Muscle layer of colon (tissue), 2 donors: ENCODE measurements around the gene MAP3K1.
A peak's percentile ranks its signal among the peaks of the same experiment; 100 is the strongest.

Experiments
- H3K27ac ChIP-seq: one replicate; pipeline ENCODE4 v1.7.0; 2013; ENCODE audit warnings: low read depth, mild to moderate bottlenecking, low read length, moderate library complexity
- H3K27me3 ChIP-seq, 2 donors: one replicate each; pipeline ENCODE4 v1.7.0; 2013; ENCODE audit warnings: low read length in 2 of 2, mild to moderate bottlenecking in 2 of 2; ENCODE audit not compliant: insufficient read depth in 2 of 2, control insufficient read depth in 1 of 2
- H3K36me3 ChIP-seq: one replicate; pipeline ENCODE4 v1.7.0; 2013; ENCODE audit warnings: mild to moderate bottlenecking, low read length; ENCODE audit not compliant: insufficient read depth
- H3K4me1 ChIP-seq: one replicate; pipeline ENCODE4 v1.7.0; 2013; ENCODE audit warnings: mild to moderate bottlenecking, low read length; ENCODE audit not compliant: insufficient read depth
- H3K4me3 ChIP-seq, 2 donors: one replicate each; pipeline ENCODE4 v1.7.0; 2013; ENCODE audit warnings: low read length in 2 of 2, low read depth in 1 of 2, mild to moderate bottlenecking in 1 of 2, moderate library complexity in 1 of 2
- H3K9ac ChIP-seq: one replicate; pipeline ENCODE4 v1.7.0; 2013; ENCODE audit warnings: low read length
- H3K9me3 ChIP-seq: one replicate; pipeline ENCODE4 v1.7.0; 2013; ENCODE audit warnings: mild to moderate bottlenecking, low read length
- donor health status: abdominal sarcoma.
- donor health status: Adenocarcinoma of cecum.

MAP3K1 gene

DNA sequence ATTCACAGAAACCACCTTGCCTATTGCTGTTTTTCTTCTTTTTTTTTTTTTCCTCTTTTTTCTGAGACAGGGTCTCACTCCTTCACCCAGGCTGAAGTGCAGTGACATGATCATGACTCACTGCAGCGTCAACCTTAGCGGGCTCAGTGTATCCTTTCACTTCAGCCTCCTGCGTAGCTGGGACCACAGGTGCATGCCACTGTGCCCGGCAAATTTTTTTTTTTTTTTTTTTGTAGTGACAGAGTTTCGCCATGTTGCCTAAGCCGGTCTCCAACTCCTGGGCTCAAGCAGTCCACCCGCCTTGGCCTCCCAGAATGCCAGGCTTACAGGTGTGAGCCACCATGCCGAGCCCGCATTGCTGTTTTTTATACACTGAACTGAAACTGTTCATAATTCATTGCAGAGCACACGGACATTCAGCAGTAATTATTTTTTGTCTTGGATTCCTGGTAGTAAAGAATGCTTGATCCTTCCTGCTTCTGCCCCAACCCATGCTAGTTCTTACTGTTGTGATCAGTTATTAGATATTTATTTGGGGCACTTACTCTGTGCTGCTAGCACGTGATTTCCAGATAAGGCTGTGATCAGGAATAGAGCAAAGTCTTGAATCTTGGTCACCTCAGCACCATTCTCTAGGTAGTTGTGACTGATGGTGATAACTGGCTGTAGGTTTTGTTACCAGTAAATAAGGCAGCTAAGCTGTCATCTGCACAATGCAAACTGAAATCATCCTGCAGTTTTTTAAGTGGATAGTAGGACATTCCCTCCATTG is 14.0 kb downstream of the MAP3K1 start:
- no peaks in the 10 kb centered on the region for H3K9me3 ChIP-seq
- H3K36me3 ChIP-seq, result no peaks in the 10 kb centered on the region
- no peak overlapping the region for H3K9ac ChIP-seq
- no peak overlapping the region for H3K4me3 ChIP-seq
- H3K27ac ChIP-seq, result no peak overlapping the region
- H3K4me1 ChIP-seq, result peaks cover 9% of the 10 kb centered on the region
- H3K27me3 ChIP-seq, result no peaks in the 10 kb centered on the region

DNA sequence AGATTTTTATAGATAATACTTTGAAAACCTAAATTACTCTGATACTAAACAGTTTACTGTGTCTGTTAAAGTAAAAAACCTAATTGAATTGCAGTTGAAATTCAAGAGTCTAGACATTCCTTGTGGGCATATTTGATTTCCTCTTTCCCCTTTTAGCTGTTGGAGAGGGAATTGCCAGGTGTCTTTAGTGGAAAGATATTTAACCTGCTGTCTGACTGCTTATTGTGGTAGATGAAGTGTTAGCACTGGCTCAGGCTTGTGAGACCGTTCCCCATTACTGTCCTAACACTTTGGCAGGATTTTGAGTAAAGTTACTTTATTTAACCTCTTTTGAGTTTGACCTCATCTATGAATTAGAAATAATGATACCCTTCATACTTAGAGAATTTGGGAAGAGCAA is 16.4 kb downstream of the MAP3K1 start:
- H3K9ac ChIP-seq, result no peak overlapping the region

DNA sequence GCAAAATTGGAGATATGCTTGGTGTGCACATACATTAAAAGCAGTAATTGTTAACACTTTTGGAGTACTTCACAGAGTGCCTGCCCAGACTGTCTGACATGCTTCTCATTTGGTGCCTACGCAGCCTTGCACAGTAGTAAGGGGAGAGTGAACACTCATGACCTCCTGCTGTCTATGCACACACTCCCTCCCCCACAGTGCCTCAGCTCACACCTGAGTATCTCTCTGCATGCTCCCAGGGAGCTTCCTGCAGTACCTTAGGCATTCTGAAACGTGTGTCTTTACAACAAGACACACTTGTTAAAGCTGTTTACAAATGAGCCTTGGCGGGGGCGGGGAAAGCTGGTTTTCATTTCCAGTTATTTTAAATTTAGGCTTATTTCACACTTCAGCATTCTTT is 18.0 kb downstream of the MAP3K1 start:
- Histone ChIP-seq H3K36me3 (no peaks in the 10 kb centered on the region), H3K27me3 (no peaks in the 10 kb centered on the region), H3K4me1 (peaks cover 15% of the 10 kb centered on the region), H3K9ac (no peak overlapping the region), H3K4me3 (no peak overlapping the region), H3K27ac (no peak overlapping the region), H3K9me3 (no peaks in the 10 kb centered on the region)

More for the DNA sequence above, 16.4 kb downstream of the MAP3K1 start:
- H3K4me1 ChIP-seq, result peaks cover 9% of the 10 kb centered on the region
- H3K36me3 ChIP-seq, result no peaks in the 10 kb centered on the region
- H3K4me3 ChIP-seq, result no peak overlapping the region
- no peak overlapping the region for H3K27ac ChIP-seq
- H3K9me3 ChIP-seq, result no peaks in the 10 kb centered on the region
- no peaks in the 10 kb centered on the region for H3K27me3 ChIP-seq

DNA sequence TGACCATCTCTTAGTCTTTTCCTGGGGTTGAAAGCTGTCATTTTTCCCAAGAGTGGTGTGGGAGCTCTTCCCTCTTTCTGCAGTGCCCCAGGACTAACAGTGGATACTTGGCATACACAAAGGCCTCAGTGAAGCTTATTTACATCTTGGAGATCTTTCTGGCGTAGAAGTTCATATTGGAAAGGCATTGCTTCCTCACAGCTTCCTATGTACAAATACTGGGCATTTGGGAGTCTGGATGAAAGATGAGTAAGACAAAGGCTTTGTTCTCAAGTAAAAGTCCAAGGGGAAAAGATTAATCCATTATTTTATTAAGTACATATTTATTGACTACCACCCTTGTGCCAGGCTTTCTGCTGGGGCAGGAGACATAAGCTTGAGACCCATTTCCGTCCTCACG is 22.0 kb downstream of the MAP3K1 start:
- no peaks in the 10 kb centered on the region for H3K9me3 ChIP-seq
- H3K4me1 ChIP-seq, result peaks cover 6% of the 10 kb centered on the region
- no peaks in the 10 kb centered on the region for H3K36me3 ChIP-seq
- H3K27me3 ChIP-seq, result no peaks in the 10 kb centered on the region
- H3K4me3 ChIP-seq, result no peak overlapping the region
- no peak overlapping the region for H3K9ac ChIP-seq
- no peak overlapping the region for H3K27ac ChIP-seq

DNA sequence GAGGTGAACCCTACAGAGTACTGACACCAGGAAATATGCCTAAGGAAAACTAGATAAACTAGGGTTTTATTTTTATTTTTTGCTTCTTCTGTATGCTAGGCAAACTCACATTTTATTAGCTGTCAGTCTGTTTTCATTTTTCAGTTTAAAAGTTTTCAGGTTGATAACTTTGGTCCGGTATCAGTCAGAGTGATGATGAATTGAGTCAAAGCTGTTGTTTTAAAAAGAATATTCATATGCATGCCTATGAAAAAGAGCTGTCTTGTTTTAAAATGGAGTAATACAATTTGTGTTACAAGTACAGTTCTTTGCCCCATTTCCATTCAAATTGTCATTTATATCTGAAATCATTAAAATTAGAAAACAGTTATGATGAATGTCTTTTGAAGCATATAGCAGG is 22.6 kb downstream of the MAP3K1 start:
- no peak overlapping the region for H3K27ac ChIP-seq
- H3K9me3 ChIP-seq, result no peaks in the 10 kb centered on the region
- H3K36me3 ChIP-seq, result no peaks in the 10 kb centered on the region
- H3K4me1 ChIP-seq, result peaks cover 6% of the 10 kb centered on the region
- no peaks in the 10 kb centered on the region for H3K27me3 ChIP-seq
- no peak overlapping the region for H3K4me3 ChIP-seq
- no peak overlapping the region for H3K9ac ChIP-seq

DNA sequence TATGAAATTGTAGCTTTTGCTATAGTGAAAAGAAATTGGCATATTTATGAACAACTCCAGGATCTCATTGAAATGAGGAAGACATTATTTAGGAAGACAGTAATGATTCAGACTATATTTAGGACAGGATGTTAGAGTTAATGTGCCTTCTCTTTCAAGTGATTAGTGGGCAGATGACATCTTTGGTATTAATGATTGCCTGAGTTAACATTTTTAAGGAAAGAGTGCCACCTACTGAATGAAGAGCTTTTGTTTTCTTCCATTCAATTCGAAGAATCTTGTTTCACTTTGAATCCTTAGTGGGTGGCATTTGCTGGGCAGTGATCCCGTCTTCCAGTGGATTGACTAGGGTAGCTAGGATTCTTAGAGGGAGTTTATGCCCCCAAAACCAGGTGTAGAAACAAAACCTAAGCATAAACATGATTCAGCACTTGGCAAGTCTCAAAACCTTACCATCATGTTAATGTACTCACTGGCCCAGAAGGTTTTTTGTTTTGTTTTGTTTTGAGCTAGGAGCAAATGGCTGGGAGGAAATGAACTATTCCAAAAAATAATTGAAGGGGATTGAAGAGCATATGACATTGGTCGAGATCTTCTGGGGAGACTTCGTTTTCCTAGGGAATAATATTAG is 23.2 kb downstream of the MAP3K1 start:
- H3K9ac ChIP-seq, result peak overlapping the region; percentile 27
- no peak overlapping the region for H3K27ac ChIP-seq
- peaks cover 6% of the 10 kb centered on the region for H3K4me1 ChIP-seq
- H3K27me3 ChIP-seq, result no peaks in the 10 kb centered on the region
- H3K36me3 ChIP-seq, result no peaks in the 10 kb centered on the region
- H3K9me3 ChIP-seq, result no peaks in the 10 kb centered on the region
- no peak overlapping the region for H3K4me3 ChIP-seq

DNA sequence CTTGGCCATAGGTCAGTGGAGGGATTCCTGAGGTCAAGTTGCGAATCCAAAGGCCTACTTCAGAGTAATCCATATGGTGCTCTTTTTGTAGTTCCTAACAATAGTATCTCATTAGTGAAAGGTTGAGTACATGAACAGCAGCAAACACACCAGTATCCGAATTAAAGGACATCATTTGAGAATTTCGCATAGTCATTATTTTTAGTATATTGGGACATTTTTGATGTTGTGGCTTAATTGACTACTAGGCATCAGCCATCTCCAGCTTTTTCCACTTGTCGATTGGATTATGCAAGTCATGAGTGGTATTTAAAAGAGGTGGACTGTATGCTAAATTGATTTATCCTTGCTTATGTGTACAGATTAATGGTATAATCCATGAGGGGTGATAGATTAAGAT is 23.7 kb downstream of the MAP3K1 start:
- Histone ChIP-seq H3K36me3 (no peaks in the 10 kb centered on the region), H3K27ac (no peak overlapping the region), H3K4me3 (no peak overlapping the region), H3K4me1 (peaks cover 6% of the 10 kb centered on the region), H3K9me3 (no peaks in the 10 kb centered on the region), H3K9ac (peak overlapping the region; percentile 27), H3K27me3 (no peaks in the 10 kb centered on the region)

DNA sequence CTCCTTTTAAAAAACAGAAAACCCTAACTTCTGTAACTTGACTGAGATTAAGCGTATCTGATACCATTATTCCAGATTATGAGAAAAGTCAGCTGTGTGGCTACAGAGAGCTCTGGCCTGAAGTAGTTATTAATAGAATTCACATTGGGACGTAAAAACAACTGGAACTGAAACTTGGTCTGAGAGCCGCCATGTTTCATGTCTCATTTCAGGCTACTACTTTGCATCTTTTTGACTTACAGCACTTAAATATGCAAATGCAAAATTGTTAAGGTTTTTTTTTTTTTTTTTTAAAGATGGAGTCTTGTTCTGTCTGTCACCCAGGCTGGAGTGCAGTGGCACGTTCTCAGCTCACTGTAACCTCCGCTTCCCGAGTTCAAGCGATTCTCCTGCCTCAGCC is 25.2 kb downstream of the MAP3K1 start:
- Histone ChIP-seq H3K27ac (no peak overlapping the region), H3K4me1 (peaks cover 6% of the 10 kb centered on the region), H3K9ac (no peak overlapping the region), H3K4me3 (no peak overlapping the region), H3K27me3 (no peaks in the 10 kb centered on the region), H3K36me3 (no peaks in the 10 kb centered on the region), H3K9me3 (no peaks in the 10 kb centered on the region)

DNA sequence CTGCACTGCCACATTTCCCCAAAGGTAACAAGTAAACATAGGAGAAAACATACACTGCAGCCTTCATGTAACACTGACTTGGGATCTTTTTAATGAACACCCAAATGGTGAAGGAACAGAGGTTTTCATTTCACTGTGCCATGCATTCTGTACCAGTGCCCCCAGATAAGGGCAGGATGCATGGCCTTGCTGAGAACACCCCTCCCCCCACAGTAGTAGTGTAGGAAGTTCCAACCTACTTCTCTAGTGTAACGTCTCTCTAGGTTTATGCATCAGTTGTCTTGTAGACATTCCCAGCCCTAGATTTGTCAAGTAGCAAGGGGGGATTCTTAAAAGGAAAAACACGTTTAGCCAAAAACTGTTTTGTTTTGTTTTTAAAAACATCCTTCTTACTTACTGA is 29.9 kb downstream of the MAP3K1 start:
- no peak overlapping the region for H3K27ac ChIP-seq
- peaks cover 4% of the 10 kb centered on the region for H3K4me1 ChIP-seq
- H3K36me3 ChIP-seq, result no peaks in the 10 kb centered on the region
- no peak overlapping the region for H3K9ac ChIP-seq
- H3K27me3 ChIP-seq, result no peaks in the 10 kb centered on the region
- H3K4me3 ChIP-seq, result no peak overlapping the region
- no peaks in the 10 kb centered on the region for H3K9me3 ChIP-seq

DNA sequence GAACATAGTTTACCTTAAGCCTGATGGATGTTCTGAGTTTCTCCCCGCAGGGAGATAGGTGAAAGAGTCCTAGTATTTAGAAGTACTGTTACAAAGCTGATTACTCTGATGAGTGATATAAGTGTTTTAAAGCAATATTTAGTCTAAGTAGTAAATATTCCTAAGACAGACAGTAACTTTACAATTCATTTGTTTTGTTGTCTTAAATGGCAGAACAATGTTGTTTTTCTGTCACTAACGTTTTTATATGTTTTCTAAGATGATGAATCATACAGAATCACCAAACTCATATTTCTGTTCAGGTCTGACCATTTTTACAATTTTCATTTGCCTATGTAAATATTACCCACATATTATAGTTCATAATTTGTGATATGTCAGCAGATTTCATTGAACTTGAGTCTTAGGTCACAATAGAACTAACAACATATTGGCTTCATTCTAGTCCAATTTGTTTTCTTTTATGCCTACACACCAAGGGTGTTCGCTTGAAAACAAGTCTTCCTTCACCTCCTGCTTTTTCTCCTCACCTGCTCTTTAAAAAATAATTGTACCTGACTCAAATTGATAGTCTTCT is 30.6 kb downstream of the MAP3K1 start:
- Histone ChIP-seq H3K27me3 (no peaks in the 10 kb centered on the region), H3K4me1 (peaks cover 4% of the 10 kb centered on the region), H3K27ac (no peak overlapping the region), H3K4me3 (no peak overlapping the region), H3K36me3 (no peaks in the 10 kb centered on the region), H3K9me3 (no peaks in the 10 kb centered on the region), H3K9ac (no peak overlapping the region)

DNA sequence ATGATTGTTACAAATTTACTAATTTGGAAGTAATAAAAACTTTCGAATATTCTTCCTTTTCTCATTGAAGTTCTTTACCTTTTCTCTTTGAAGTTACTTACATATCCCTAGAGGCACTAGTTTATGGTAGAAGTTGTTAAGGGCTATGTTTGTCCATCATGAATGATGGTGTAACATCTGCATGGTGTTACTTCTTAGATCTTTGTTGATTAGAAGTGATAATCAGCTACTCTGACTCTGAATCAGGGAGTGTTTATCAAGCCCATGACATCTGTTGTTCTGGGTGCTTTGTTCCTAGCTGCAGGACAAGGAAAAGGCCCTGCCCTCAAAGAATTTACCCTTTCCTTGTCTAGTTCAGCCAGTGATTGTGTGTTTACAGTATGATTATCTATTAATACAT is 32.9 kb downstream of the MAP3K1 start:
- no peaks in the 10 kb centered on the region for H3K36me3 ChIP-seq
- H3K4me3 ChIP-seq, result no peak overlapping the region
- no peak overlapping the region for H3K9ac ChIP-seq
- no peaks in the 10 kb centered on the region for H3K27me3 ChIP-seq
- H3K9me3 ChIP-seq, result no peaks in the 10 kb centered on the region
- no peak overlapping the region for H3K27ac ChIP-seq
- H3K4me1 ChIP-seq, result peaks cover 17% of the 10 kb centered on the region
